ENCODE data around the gene SVIL.
"Not testable (repeated sequence)": the region's sequence is repeated elsewhere in the genome, so short reads cannot be mapped to it uniquely, and the experiment has no call there.

Gene SVIL

GRCh38 chr10:29607576-29607975 is 27.2 kb downstream of the SVIL start:
- Histone ChIP-seq H3K36me3 (no peaks in the 10 kb centered on the region), H3K4me1 (no peaks in the 10 kb centered on the region), H3K27me3 (no peaks in the 10 kb centered on the region), H3K9me3 (no peaks in the 10 kb centered on the region), H3K4me3 (ENCODE audit: low read depth, low read length) (no peak overlapping the region)
- no peak for TF ChIP-seq CTCF (IDR thresholded peaks at IDR 0.05; ENCODE audit: low read depth, low read length)
- no peak for DNase-seq

GRCh38 chr10:29606693-29607092 is 28.1 kb downstream of the SVIL start:
- H3K27me3 ChIP-seq, H3K36me3 ChIP-seq, DNase-seq: not testable (repeated sequence)

GRCh38 chr10:29604291-29604825 is 30.4 kb downstream of the SVIL start:
- Histone ChIP-seq H3K27me3 (no peaks in the 10 kb centered on the region), H3K9me3 (no peaks in the 10 kb centered on the region), H3K4me1 (no peaks in the 10 kb centered on the region), H3K36me3 (no peaks in the 10 kb centered on the region), H3K4me3 (ENCODE audit: low read depth, low read length) (no peak overlapping the region)
- DNase-seq, result no peak
- TF ChIP-seq CTCF (IDR thresholded peaks at IDR 0.05; ENCODE audit: low read depth, low read length), result no peak

More at GRCh38 chr10:29606693-29607092, 28.1 kb downstream of the SVIL start:
- not testable (repeated sequence) for H3K4me3 ChIP-seq (ENCODE audit: low read depth, low read length); H3K9me3 ChIP-seq; H3K4me1 ChIP-seq

GRCh38 chr10:29603223-29603896 is 31.4 kb downstream of the SVIL start:
- TF ChIP-seq CTCF (IDR thresholded peaks at IDR 0.05; ENCODE audit: low read depth, low read length), result no peak
- Histone ChIP-seq H3K9me3 (no peaks in the 10 kb centered on the region), H3K27me3 (no peaks in the 10 kb centered on the region)

GRCh38 chr10:29600821-29601220 is 34.0 kb downstream of the SVIL start:
- no peak for DNase-seq
- Histone ChIP-seq H3K4me1 (no peaks in the 10 kb centered on the region), H3K36me3 (no peaks in the 10 kb centered on the region), H3K9me3 (no peaks in the 10 kb centered on the region), H3K27me3 (no peaks in the 10 kb centered on the region), H3K4me3 (ENCODE audit: low read depth, low read length) (no peak overlapping the region)
- no peak for TF ChIP-seq CTCF (IDR thresholded peaks at IDR 0.05; ENCODE audit: low read depth, low read length)

More at GRCh38 chr10:29603223-29603896, 31.4 kb downstream of the SVIL start:
- no peaks in the 10 kb centered on the region for H3K36me3 ChIP-seq
- DNase-seq, result no peak
- no peaks in the 10 kb centered on the region for H3K4me1 ChIP-seq
- no peak overlapping the region for H3K4me3 ChIP-seq (ENCODE audit: low read depth, low read length)

GRCh38 chr10:29600067-29600466 is 34.7 kb downstream of the SVIL start:
- Histone ChIP-seq H3K9me3 (no peaks in the 10 kb centered on the region), H3K4me1 (no peaks in the 10 kb centered on the region), H3K4me3 (ENCODE audit: low read depth, low read length) (no peak overlapping the region), H3K27me3 (no peaks in the 10 kb centered on the region), H3K36me3 (no peaks in the 10 kb centered on the region)
- DNase-seq, result no peak
- TF ChIP-seq CTCF (IDR thresholded peaks at IDR 0.05; ENCODE audit: low read depth, low read length), result no peak
